GM18907 (cell line): ENCODE results near the gene SEC22B.
A peak's percentile ranks its signal among the peaks of the same experiment; 100 is the strongest.
"Not testable (repeated sequence)": the region's sequence is repeated elsewhere in the genome, so short reads cannot be mapped to it uniquely, and the experiment has no call there.

ENCODE experiments used
- ATAC-seq: cut with Tn5 transposase; IDR thresholded peaks from one replicate; pipeline ENCODE4 v1.9.1; 2021; ENCODE audit warnings: mild to moderate bottlenecking, moderate library complexity; ENCODE audit not compliant: unreplicated experiment

SEC22B gene

DNA sequence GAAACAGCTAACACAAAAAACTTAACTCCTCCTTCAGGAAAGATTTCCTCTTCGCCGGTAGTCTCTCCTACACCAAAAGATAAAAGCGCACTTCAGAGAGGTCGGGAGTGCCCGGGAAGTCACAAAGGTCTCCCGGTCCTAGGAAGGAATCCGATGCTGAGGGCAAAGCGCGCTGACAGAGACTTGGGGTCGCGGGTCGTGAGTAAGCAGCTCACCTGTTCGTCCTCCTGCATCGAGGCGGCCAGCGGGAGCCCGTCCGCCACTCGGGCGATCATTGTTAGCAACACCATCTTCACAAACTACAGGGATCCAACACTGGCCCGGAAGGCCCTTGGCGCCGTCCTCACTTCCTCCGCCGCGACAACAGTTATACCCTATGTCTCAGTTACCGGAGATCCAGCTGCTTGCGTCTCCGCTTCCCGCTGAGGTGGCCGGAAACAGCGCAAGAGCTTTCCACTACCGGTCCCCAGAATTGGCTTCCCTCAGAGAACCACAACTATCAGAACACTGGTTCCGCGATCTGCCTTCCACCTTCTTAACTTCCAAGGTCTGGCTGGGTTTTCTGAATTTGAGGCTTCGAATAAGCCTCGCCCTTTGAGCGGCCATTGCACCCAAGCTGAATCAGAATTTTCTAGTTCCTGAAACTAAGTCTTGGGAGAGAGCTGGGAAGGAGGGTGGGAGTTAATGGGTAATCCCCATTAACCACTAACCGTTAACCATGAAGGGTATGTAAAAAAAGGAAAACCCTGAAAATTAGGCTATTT, at the start of gene SEC22B:
TSS of gene SEC22B (minus strand) at position 429 of the 764 bp plus-strand sequence. CDS start at position 290, 139 bp downstream.
- ATAC-seq, result peak; percentile 99

DNA sequence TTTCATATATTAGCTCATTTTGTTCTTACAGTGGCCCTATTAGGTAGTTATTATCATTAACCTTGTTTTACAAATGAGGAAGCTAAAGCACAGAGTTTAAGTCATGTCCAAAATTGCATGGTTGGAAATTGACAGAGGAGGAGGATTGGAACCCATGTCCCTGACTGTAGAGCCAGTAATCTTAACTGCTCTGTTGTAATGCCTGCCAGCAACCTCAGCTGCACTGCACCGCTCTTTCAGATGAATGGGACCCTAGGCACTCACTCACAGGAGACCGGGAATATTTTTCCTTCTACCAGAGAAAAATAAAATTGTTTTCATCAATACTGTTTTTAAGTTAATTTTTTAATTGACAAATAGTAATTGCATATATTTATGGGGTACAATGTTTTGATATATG, 41.6 kb upstream of the SEC22B start:
- ATAC-seq, result not testable (repeated sequence)

DNA sequence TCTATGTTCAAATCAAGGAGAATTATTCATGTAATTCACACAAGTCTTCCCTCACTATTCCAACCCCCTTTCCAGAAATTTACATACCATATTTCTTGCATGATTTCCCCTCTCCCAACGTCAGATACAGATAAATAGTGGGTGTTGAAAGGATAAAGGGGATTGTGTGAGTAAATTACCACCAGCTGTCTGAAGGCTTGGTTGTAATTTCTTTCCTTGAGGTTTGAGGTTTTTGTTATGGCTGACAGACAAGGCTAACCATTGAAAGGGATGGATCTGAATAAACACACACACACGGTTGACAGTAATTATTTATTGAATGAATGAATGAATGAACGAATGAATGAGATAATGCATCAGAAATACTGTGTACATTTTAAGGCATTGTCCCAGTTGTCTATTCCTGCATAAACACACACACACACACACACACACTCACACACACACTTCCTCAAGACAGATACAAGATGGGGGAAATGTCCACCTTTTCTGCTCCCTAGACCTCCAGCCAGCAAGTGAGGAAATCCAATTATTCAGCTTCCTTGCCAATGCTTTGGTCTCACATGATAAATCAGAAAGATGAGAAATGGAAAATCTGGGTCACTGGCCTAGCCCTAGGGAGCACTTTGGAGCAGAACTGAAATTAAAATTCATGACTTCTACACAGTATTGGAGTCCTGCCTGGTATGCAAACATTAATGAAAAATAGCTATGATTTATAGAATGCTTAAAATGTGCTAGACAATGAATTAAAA, 41.0 kb upstream of the SEC22B start:
- ATAC-seq, result not testable (repeated sequence)

DNA sequence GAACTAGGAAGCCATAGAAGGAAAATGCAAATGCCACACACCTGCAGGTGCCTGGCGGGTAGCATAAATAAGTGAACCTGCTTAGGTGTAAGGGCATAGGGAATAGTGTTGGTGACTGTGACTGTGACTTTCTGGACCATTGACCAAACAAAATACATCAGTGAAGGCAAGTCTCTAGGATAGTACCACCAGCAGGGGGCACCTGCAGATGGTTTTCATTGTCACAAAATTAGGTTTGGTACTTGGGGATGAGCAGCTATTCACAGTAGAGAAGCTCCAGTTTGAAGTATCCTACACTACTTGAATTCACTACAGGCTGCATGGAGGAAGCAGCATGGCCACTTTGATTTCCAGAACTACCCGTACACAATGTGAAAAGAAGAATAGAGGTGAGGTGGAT, 37.3 kb upstream of the SEC22B start:
- not testable (repeated sequence) for ATAC-seq

DNA sequence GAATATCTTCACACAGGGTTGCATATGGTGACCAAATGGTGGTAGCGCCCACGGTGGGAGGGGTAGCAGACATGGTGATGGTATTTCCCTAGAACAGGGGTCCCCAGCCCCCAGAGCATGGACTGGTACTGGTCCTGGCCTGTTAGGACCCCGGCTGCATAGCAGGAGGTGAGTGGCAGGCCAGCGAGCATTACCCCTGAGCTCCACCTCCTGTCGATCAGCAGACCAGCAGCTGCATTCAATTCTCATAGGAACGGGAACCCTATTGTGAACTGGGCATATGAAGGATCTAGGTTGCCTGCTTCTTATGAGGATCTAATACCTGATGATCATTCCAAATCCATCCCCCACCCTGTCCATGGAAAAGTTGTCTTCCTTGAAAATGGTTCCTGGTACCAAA, 34.4 kb upstream of the SEC22B start:
- not testable (repeated sequence) for ATAC-seq

DNA sequence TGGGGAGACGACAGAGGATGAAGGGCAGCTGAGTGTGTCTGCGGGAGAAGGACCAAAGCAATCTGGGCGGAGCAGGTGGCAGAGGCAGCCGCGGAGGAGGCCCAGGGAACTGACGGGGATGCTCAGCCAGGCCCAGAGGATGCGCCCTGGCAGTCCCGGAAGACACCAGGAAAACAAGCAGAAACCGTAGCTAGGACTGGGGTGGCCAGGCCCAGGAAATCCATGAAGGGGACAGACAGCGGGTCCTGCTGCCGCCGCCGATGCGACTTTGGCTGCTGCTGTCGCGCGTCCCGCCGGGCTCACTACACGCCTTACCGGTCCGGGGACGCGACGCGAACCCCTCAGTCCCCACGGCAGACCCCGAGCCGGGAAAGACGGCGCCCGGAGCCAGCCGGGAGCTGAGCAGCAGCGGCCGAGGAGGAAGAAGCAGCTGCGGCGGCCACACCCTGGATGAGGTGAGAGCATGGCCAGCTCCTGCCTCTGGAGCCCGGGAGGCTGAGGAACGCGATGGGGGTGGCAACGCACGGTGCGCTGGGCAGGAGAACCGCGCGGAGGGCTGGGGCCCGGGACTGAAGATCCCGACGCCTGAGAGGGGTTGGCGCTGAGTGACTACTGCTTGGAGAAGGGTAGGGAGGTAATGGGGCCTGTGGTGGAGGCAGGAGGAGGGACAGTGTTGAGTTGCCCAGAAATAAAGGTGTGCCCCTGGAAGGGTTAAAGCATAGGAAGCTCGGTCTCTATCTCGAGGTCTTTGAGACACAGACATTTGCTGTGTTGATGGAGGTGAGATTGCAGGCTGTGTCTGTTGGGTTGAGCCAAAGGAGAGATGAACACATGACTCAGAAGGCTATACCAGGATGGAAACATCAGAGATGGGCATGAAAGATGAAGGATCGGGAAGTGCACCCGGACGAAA, 20.8 kb upstream of the SEC22B start:
- ATAC-seq, result not testable (repeated sequence)

DNA sequence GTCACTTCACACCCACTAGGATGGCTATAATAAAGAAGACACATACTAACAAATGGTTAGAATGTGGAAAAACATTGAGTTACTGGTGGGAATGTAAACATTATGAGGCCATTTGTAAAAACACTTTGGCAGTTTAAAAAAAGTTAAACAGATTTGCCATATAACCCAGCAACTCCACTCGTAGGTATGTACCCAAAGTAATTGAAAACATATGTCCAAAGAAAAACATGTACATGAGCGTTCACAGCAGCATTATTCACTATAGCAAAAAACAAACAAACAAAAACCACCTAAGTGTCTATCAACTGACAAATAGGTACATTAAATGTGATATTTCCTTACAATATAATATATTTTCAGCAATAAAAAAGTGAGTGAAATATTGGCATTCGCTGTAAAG, 12.3 kb upstream of the SEC22B start:
- ATAC-seq, result not testable (repeated sequence)

DNA sequence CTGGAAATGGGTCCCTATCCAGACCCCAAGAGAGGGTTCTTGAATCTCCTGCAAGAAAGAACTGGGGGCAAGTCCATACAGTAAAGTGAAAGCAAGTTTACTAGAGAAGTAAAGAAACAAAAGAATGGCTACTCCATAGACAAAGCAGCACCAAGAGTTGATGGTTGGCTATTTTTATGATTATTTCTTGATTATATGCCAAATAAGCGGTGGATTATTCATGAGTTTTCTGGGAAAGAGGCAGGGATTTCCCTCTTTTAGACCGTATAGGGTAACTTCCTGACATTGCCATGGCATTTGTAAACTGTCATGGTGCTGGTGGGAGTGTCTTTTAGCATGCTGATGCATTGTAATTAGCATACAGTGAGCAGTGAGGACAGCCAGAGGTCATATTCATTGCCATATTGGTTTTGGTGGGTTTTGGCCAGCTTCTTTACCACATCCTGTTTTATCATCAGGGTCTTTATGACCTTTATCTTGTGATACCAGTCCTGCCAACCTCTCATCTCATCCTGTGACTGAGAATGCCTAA, 5.9 kb upstream of the SEC22B start:
- ATAC-seq, result not testable (repeated sequence)

DNA sequence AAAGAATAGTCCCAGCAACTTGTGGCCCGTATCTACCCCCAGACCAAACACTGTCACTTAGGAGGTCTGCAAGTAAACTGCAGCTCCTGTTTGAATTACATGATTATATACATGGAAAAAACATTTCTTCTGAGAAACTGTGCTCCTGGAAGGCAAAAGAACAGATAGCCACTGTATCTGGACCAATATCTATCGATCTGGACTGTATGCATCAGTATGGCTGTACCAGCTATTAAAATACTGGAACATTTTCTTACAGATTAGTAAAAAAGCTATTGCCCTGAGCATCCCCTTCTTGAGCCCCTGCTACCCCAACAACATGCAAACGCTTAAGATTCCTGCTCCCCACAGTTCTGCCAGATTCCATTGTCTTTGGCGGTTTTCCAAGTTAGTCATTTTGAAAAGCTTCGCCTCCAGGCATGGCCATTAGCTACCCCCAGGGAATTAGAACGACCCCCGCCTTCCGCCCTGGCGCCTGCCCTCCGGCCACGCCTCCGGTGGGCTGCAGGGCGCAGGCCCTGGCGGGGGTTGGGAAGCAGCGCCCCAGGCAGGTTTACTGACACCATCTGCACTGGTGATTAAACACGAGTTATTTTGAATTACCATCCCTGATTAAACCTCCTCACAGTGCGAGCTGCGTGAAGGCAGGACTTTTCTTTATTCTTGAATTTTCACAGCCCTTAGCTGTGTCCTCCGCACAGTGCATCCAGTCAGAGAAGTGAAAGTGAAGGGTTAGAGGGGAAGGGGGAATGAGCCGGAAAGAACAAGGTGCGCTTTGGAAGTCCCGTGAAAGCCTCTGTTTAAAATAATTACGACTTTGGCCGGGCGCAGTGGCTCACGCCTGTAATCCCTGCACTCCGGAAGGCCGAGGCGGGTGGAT, 3.7 kb upstream of the SEC22B start:
- not testable (repeated sequence) for ATAC-seq

DNA sequence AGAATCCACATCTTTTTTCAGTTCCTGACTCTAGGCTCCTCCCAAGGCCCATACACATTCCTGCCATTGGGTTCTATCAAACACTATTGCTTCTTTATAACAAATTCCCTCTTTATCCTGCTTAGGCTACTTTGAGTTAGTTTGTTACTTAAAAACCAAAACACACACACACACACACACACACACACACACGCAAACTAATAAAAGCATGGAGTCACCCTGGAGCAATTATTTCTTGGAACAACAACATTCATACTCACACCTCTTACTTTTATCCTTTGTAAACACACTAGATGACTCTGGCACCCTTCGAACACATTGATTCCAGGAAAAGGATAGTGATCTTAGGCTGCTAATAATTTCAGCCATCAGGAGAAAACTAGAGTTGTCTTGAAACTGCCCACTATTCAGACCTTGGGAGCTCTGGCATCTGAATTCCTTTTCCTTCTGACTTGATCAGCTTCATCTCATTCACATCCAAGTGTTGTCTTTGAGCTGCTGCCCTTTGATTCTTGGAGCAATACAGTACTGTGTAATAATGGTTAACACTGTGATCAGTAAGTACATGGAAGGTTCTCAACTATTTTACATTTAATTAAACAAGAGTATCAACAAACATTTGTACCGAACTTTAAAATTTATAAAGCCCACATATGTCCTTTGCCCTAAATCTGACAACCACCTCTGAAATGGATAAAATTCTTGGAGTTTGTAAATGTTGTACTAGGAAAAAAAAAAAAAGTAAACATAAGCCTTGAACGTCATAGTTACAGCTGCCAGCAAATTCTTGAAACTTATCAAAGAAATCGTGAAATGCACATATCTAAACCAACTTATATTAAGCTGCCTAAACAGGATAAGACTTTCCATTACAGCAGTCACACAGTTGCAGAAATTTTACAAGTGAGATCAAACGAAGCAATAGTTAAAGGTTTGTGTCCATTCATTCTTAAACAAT, 2.8 kb upstream of the SEC22B start:
- no peak for ATAC-seq

DNA sequence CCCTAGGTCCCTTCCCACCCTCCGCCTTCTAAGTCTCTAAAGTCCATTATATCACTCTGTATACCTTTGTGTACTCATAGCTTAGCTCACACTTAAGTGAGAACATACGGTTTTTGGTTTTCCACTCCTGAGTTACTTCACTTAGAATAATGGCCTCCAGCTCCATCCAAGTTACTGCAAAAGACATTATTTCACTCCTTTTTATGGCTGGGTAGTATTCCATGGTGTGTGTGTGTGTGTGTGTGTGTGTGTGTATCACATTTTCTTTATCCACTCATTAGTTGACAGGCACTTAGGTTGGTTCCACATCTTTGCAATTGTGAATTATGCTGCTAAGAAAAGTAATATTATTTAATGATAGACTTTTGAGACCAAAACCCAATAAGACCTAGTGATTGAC, 1.7 kb upstream of the SEC22B start:
- not testable (repeated sequence) for ATAC-seq

DNA sequence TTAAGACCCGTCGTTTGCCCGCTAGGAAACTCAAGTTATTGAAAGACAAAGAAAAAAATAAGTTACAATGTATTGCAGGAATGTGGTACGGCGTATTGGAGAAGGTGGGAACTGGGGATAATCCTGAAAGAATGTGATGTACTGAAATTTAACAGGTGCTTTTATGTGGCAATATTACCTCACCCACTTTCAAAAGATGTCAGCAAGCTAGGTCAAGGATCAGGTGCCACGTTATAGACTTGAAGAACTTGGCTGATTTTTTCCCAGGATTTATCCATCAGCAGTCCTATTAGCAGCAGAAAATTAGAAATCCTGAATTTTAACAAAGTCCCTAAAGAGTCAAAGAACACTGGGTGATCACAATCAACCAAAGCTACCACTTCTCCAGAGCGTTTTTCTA, 632 bp downstream of the SEC22B start:
- ATAC-seq, result peak; percentile 3

DNA sequence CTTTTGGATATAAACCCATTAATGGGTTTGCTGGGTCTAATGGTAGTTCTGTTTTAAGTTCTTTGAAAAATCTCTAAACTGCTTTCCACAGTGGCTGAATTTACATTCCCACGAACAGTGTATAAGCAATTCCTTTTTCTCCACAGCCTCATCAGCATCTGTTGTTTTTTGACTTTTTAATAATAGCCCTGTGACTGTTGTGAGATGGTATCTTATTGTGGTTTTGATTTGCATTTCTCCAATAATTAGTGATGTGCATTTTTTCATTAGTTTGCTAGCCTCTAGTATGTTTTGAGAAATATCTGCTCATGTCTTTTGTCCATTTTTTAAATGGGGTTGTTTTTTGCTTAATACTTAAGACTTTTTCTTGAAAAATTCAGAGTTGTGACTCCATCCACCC, 11.6 kb downstream of the SEC22B start:
- ATAC-seq, result not testable (repeated sequence)

DNA sequence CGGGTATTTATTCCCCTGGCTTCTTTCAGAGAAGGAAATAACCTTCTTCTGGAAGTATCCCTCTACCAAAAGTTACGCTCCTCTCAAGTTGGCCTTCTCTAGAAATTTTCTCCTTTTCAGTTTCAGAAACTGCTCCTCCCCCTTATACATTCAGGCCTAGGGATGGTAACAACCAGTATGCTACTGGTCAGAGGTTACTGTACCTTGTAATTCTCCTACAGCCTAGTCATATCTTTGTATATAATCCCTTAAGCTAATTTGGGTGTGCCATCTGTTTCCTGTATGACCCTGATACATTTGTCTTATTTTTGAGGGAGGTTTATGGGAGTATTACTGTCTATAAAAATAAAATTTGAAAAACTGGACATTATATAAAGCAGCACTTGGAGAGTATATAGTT, 14.3 kb downstream of the SEC22B start:
- not testable (repeated sequence) for ATAC-seq

DNA sequence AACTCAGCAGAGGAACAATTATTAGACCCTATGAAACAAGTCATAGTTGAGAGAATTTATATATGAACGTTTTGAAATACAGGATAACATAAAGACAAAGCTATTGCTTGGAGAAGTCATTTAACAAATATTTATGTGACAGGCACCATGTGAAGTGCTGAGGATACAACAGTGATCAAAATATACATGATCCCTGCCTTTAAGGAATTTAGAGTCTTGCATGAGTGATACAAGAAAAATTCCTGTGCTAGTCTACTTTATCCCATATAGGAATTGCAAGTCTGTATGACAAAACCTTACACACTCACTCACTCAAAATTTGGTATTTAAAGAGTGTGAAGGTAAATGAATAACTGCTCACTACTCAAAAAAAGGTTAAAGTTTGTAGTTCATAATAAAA, 17.8 kb downstream of the SEC22B start:
- ATAC-seq, result not testable (repeated sequence)

DNA sequence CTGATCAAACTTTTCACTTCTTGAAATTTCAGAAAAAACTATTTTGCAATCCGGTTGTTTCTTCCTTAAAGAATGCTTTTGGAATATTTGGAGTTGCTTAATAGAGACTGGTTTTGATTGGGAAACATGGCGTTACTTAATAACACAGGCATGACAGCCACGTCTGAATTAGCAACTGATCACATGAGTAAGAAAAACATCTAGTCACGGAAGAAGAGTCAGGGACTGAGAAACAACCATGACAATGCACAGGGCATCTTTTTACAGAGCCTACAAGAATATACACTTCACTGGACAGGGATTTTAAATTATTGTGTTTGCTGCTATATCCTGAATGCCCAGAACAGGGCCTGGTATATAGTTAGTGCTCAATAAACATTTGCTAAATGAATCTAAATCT, 18.2 kb downstream of the SEC22B start:
- not testable (repeated sequence) for ATAC-seq

DNA sequence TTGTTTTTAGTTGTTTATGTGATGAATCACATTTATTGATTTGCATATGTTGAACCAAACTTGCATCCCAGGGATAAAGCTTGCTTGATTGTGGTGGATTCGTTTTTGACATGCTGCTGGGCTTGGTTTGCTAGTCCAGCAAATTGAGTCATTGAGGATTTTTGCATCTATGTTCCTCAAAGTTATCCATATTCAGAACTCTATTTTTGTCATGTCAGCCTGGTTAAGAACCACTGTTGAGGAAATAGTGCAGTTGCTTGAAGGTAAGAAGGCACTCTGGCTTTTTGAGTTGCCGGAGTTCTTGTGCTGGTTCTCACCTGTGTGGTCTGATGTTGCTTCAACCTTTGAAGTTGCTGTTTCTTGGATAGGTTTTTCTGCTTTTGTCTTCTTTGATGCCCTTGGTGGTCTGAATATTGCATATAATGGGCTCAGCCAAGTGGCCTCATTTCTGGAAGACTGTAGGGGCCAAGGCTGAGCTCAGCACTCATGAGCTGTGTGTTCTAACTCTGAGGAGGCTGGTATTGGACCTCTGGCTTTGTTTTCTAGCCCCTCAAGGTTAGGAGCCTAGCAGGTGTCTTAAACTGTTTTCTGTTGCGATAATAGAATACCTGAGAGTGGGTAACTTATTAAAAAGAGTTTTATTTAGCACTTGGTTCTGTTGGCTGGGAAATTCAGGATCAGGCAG, 26.0 kb downstream of the SEC22B start:
- ATAC-seq, result not testable (repeated sequence)

DNA sequence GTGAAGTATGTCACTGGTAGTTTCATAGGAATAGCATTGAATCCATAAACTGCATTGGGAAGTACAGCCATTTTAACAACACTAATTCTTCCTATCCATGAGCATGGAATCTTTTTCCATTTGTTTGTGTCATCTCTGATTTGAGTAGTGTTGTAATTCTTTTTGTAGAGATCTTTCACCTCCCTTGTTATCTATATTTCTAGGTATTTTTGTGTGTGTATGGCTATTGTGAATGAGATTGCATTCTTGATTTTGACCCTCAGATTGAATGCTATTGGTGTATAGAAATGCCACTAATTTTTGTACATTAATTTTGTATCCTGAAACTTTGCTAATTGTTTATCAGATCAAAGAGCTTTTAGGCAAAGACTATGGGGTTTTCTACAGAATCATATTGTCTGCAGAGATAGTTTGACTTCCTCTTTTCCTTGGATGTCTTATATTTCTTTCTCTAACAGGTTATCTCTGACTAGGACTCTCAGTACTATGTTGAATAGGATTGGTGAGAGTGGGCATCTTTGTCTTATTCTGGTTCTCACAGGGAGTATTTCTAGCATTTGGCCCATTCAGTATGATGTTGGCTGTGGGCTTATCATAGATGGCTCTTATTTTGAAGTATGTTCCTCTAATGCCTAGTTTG, 26.8 kb downstream of the SEC22B start:
- ATAC-seq, result not testable (repeated sequence)
